NCI-H345 treated with DMSO at 0.1 percent for 48 hours (cell line): ENCODE measurements around the gene PTGES3L.
A peak's percentile ranks its signal among the peaks of the same experiment; 100 is the strongest.

ENCODE experiments used
- DNase-seq: peaks from one replicate; lab custom pipeline; 2025; ENCODE audit not compliant: unreplicated experiment; lab: John Stamatoyannopoulos, UW

The PTGES3L gene

DNA sequence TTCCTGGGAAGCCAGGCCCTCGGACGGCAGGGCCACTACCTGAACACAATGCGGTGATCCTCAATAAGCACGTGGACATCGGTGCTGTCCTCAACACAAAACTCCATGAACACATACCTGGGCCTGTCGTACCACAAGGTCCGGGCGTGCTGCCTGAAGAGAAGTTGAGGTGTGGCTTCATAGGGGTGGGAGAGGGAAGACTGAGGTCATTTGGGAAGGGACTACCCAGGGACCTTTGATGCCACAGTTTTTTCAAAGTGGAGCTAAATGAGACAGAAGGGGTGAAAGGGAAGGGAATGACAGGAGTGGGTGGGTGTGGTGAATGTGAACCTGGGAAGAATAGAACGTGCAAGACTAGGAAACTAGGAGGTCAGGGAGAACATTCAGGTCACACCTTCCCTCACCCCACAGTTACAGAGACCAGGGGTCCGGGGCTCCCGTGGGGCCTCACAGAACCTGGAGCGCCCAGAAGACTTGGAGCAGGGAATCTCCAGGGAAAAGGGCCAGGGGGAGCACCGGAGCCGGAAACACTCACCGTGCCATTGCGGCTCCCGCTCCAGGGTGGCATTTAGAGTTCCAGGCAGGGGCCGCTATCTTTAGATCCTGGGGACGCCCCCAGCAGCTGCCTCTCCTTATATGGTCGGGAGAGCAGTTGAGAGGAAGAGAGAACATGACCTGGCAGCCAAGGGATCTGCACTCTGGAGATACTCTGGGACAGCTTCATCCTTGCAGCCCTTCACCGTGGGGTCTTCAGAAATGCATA is at the start of gene PTGES3L:
Gene PTGES3L (minus strand): TSS at position 570 of the 763 bp plus-strand sequence. CDS start 27 bp downstream, at position 543.
- peak; percentile 46 for DNase-seq

DNA sequence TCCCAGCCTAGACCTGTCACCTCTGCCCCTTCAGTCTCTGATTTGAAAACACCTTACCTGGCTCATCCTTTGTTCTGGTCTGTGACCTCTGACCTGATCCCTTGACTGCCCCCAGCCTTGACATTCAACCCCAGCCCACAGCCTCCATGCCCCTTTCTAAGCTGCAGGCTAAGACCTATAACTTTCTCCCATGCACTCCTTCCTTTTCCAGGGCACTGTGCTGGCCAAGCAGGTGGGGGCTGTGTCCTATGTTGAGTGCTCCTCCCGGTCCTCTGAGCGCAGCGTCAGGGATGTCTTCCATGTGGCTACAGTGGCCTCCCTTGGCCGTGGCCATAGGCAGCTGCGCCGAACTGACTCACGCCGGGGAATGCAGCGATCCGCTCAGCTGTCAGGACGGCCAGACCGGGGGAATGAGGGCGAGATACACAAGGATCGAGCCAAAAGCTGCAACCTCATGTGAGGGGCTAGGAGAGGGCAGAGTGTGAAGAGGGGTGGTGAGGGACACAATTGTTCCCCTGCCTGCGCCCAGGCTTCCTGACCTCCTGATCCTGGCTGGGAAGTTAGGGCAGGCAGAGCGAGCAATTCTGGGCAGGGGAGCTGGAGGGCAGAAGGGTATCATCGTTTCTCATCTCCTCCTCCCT is 48.5 kb upstream of the PTGES3L start:
- no peak for DNase-seq

DNA sequence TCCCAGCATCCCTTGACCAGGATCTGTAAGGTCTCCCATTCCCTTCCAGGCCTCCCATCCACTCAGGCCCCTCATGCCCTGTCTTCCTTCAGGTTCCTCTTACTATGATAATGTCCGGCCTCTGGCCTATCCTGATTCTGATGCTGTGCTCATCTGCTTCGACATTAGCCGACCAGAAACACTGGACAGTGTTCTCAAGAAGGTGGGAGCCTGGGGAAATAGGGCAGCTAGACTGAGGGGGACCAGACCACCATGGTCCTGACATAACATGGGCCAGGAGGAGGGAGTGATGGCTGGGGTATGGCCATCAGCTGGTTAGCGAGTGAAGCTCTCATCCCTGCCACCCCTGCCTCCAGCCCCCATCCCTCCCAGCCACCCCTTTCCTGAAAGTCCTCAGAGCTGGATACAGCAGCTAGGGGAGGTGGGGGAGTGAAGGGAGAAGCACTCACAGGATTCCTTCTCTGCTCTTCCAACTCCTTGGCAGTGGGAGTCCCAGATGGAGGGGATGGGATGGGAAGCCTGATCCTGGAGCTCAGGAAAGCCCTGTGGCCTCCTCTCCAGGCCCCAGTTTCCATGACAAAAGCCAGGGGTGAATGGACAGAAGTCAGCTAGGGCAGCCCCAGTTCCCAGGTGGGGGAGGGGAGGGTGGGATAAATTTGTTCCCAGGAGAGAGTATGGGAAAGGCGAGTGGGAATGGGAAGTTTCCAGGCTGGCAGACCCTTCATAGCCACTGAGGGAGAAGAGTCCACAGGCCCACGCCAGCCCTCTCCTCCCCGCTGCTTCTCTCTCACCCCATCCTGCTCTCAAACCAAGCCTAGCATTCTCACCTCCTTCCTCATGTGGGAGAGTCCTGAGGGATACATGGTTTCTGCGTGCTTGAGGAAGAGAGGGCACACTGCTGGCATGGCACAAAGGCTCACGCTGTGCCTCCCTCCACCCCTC is 47.5 kb upstream of the PTGES3L start:
- no peak for DNase-seq

DNA sequence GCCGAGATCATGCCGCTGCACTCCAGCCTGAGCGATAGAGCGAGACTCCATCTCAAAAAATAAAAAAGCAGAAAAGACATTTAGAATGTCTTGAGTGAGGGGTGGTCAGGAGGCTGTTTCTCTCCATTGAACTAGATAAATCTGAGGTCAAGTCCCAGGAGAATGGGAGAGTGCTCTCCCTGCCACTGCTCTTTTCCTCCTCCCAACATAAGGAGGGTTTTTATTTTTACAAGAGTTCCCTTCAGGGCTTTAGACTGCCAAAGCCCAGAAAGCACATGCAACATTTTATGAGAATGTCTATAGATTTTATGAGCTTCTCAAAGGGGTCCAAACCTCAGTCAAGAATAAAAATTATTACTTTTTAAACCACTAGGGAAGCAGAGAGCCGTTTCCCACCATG is 46.7 kb upstream of the PTGES3L start:
- DNase-seq, result no peak

DNA sequence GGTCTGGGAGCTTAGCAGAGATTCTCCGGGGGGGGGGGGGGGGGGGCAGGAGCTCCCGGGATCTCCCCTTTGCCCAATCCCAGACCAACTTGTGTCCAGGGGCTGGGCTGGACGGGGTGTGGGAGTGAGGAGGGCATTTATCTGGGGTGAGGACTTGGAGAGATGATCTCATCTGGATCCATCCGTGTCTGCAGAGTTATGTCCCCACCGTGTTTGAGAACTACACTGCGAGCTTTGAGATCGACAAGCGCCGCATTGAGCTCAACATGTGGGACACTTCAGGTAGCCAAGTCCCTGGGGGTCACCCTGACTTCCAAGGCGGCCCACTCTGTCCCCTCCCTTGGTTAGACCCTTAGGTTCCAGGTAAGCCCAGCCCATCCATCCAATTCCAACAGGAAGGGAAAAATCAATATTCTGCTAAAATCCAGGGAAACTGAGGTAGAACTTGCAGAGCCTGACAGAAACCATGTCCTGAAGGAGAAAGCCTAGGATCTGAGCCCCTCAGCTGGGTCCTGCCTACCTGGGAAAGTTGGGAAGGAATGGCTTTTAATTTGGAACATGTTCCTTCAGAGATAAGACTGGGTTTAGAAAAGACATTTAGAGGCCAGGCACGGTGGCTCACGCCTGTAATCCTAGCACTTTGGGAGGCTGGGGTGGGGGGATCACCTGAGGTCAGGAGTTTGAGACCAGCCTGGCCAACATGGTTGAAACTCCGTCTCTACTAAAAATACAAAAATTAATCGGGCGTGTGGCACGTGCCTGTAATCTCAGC is 46.1 kb upstream of the PTGES3L start:
- DNase-seq, result no peak

DNA sequence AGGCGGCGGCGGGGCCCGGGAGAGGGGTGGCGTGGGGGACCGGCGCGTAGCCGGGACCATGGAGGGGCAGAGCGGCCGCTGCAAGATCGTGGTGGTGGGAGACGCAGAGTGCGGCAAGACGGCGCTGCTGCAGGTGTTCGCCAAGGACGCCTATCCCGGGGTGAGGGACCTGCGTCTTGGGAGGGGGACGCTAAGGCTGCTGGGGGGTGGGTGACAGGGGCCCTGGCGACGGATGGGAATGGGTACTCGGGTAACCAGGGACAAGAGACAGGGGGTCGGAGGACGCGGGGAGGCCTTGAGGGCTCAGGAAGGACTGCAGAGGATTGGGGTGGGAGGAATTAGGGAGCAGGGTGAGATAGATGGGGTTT is 45.4 kb upstream of the PTGES3L start:
- DNase-seq, result no peak

DNA sequence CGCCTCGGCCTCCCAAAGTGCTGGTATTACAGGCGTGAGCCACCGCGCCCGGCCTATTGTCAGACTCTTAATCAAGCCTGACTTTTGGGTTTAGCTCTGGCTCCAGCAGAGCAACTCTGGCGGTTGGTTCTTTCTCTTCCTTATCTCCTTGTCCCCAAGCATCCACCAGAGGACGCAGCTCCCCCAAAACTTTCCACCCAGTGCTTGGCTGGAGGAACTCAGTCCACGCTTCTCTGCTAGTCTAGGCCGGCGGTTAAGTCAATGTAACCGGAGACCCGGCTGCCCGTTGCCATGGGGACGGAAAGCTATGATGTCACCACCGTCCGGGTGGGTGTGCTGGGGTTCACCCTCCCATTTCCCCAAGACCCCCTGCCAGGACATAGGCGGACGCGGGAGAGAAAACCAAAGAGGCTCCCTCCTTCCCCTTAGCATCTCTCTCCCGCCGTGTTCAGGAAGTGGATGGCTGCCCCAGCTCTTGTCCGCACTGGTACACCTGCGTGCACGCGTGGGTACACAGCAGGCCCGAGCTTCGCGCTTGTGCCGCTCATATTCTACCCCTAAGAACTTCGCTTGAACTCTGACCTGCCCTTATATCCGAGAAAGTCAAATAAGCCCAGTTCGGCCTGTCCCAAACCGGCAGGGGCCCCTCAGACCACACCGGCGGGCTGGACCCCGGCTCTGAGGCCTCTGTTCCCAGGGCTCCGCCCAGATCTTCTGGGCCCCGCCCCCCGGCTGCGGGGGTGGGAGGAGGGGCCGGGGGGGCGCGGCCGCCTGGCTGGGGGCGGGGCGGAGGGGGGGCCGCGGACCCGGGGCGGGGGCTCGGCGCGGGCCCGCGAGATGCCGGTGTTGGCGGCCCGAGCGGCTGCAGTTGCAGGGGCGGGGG is 44.8 kb upstream of the PTGES3L start, which contains the start of gene RND2:
Gene RND2 (plus strand): TSS at position 825 of the 883 bp plus-strand sequence. CDS start 117 bp downstream, outside the sequence.
- DNase-seq, result peak; percentile 84

DNA sequence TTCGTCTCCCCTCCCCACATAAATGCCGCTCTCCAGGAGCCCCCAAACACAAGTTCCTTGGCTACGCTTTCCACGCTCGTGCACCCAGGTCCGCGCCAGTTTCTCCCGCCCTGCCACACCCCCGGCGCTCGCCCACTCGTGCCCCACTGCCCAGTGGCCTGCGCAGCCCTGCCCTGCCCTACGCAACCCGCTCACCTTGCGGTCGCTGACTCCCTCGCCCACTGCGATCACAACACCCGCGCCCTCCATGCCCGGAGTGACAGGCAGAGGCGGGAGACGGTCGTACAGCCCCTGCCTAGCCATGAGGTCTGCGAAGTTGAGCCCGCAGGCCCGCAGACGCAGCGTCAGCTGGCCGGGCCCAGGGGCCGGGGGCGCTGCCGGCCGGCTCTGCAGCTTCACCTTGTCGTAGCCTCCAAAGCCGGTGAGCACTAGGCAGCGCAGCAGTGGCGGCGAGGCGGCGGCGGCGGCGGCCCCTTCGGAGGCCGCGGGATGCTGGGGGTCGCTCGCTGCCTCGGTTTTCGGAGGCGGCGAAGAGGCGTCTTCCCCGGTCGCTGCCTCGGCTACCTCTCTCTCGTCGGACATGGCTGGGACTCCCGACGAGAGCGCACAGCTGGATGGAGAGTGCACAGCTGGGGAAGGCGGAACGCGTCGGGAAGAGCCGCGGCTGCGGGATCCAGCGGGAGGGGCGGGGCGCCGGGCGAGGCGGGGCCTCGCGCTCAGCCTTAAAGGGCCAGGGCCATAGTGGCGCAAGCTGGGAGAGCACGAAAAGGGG is 42.0 kb upstream of the PTGES3L start, which contains the start of gene VAT1:
Gene VAT1 (minus strand): TSS at position 645 of the 772 bp plus-strand sequence. CDS start 63 bp downstream, at position 582.
- peak; percentile 78 for DNase-seq

DNA sequence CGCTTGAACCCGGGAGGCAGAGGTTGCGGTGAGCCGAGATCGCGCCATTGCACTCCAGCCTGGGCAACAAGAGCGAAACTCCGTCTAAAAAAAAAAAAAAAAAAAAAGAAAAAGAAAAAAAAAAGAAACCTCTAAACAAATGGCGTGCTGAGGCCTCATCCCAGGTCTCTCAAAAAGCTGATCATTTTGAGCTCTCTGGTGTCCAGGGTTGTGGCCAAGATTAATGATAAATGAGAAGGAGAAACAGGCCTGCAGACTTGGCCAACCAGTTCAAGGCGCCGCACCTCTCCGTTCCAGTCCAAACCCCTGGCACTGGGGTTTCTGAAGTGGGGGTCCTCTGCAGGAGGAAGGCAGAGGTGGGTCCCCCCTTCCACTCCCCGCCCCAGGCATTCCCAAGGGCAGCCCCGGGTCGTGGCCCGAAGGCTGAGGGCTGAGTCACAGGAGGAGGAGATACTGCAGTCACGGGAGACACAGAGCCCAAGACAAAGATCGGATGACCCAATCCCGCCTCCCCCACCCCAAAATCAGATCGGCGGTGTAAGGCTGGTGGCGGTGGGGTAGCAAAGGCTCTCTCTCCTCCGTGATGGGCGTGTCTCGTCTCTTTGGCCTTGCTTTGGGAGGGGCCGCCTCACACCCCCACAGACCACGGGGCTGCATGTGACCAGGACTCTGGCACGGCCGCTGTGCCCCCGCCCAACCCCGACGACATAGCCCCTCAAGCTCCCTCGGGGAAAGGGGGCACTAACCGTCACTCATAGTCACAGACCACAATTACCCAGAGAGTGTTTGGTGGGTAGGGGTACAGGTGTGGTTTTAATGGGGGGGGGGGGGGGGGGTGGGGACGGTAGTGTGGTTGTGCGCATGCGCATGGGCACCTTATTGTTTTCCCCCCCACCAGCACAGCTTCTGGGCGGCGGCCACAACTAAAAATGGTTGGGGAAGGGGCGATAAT is 41.2 kb upstream of the PTGES3L start:
- DNase-seq, result peak; percentile 13

DNA sequence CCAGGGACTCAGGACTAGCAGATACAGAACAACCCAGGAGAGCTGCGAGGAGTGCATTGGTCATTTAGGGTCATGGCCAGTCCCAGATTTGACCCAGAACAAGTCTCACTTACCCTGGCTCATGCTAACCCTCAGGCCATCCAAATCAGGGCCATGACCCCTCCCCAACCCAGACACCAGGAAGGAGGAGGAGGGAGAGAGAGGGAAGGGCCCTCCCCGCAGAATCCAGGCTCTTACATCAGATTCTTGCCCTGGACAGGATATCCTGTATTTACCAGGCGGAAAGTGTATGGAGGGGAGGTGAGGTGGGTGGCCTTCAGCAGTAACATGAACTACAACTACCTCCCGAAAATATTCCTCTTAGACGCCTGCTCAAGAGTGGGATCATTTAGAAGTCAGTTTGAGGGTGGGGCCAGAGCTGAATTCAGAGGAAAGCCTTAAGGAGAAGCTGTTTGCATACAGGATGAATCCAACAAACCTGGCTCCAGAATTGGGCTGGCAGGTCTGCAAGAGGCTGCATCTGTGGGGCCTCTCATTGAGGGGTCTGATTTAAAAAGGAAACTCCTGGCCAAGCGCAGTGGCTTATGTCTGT is 40.2 kb upstream of the PTGES3L start:
- no peak for DNase-seq

DNA sequence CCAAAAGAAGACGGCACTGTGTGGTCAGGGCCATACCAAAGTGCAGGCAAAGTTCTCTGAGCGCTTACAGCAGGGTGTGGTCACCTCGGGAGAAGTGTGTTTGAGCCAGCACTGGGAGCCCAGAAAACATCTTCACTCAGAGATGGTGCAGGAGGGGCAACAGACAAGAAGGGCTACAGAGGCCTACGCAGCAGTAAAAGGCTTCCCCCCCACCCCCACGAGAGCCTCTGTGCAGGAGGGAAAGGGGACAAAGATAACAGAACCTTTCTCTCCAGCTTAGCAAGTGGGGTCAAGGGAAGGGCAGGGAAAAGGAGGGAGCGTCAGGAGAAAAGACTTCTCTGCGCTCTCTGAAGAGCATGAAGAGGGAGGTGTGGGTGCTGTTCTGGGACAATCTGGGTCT is 39.5 kb upstream of the PTGES3L start:
- DNase-seq, result no peak

DNA sequence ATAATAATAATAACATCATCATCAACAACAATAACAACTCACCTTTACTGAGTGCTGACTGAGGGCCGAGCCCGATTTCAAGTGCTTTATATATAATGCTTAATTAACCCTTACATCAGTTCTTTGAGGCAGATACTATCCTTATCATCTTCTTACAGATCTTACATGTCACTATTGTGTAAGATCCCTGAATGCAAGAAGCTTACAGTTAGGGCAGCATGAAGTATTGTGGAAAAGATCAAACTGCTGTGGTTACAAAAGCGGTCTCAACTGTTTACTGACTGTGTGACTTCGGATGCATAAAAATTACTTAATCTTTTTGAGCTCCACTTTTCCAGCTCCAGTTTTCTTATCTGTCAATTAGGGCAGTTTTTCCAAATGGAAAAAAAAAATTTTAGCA is 39.1 kb upstream of the PTGES3L start:
- no peak for DNase-seq

DNA sequence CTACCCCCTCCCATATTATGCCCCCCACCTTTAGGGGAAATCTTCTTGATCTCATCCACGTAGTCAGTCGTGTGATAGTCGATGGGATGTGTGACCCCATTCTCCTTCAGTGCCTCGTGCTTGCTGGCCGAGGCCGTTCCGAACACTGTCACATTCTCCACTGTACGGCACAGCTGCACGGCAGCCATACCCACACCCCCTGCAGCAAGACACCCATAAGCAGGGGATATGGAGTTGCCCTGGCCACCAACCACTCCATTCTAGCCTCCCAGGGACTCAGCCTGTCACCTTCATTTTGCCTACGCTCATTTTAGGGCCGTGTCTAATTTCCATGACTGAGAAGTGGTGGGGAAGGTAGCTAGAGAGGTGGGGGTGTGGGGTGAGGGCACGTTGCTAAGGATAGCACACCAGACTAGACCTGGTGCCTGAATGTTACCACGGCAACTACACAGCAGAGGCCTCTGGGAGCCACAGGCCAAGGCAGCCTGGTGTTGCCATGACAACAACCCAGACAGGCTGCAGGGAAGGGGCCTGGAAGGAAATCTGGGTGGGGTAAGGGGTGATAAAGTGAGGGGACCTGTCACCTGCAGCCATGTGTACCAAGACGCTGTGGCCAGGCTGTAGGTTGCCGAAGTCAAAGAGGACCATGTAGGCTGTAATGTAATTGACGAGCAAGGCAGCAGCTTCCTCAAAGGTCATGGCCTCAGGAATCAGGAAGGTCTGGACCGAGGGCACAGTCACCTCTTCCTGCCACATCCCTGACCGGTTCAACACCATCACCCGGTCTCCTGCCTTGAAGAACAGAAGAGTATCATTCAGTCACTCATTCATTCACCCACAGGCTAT is 38.4 kb upstream of the PTGES3L start:
- no peak for DNase-seq

DNA sequence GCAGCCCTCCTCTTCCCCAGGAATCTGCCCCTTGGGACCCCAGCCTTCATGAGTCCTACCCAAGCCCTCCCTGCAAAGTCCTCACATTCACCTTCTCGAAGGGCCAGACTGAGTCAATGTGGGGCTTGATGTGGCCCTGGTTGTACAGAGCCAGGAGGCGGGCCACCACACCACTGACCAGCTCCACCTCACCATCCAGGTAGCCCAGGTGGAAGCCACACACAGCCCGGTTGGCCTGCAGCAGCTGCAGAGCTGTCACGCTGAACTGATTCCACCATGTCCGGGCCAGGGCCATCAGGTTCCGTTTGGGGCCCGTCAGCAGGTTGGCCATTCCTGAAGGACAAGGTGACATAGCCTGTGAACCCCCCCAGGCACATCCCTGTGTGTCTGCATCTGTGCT is 36.3 kb upstream of the PTGES3L start:
- DNase-seq, result no peak

DNA sequence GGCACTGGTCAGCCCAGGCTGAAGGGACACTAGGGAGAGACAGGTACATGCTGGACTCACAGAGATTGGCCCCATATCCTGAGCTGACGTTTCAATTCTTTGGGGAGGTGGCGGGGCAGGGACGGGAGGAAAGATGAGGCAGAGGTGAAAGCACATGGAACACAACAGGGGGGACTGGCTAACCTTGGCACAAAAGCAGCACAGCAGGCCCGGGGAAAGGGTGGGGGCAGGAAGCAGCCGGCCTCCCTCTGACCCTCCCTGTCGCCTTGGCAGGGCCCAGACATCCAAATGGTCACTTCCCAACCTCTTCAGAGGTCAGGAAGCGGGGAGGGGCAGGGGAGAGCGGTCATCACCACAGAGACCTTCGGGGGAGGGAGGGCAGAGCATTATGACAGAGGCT is 35.7 kb upstream of the PTGES3L start:
- DNase-seq, result no peak
